Esophagus squamous epithelium (tissue), 5 donors: ENCODE data around the gene STARD7. TPM values are rescaled to one million over a fixed set of nuclear protein-coding genes. Genes with fewer than 3 reads are reported as not detected.

Experiments used
- DNase-seq: peaks from one replicate; lab custom pipeline; 2025; lab: John Stamatoyannopoulos, UW
- H3K27ac ChIP-seq, 4 donors: fragments of 200-600 bp; sonication (generic); one replicate each; pipeline ENCODE4 v1.5.1; 2016 to 2019; ENCODE audit warnings: mild to moderate bottlenecking in 1 of 4
- H3K27me3 ChIP-seq, 4 donors: fragments of 200-600 bp; sonication (generic); 1 replicate in 3 of 4; 2 replicates in 1 of 4; pipeline versions ENCODE4 v1.5.1 to v1.6.0; 2017 to 2021; ENCODE audit warnings: antibody characterized with exemption in 1 of 4
- H3K36me3 ChIP-seq, 3 donors: fragments of 200-600 bp; sonication (generic); one replicate each; pipeline ENCODE4 v1.5.1; 2016 to 2019
- H3K4me1 ChIP-seq, 3 donors: fragments of 200-600 bp; sonication (generic); one replicate each; pipeline ENCODE4 v1.5.1; 2017 to 2019
- H3K4me3 ChIP-seq, 4 donors: fragments of 200-600 bp; sonication (generic); 1 replicate in 3 of 4; 2 replicates in 1 of 4; pipeline ENCODE4 v1.5.1; 2016 to 2019; ENCODE audit warnings: mild to moderate bottlenecking in 2 of 4, moderate library complexity in 1 of 4
- H3K9me3 ChIP-seq, 3 donors: fragments of 200-600 bp; sonication (generic); one replicate each; pipeline ENCODE4 v1.5.1; 2016 to 2019
- POLR2A ChIP-seq, 4 donors: fragments of 450-650 bp; IDR thresholded peaks; one replicate each; pipeline ENCODE4 v1.6.1; 2017; ENCODE audit warnings: antibody characterized with exemption in 4 of 4, mild to moderate bottlenecking in 4 of 4, moderate library complexity in 3 of 4
- WGBS, 2 donors: methylation state at CpG; one replicate each; pipeline ENCODE4 v1.1.5; 2018; 5-methylcytosine and 5-hydroxymethylcytosine counted together
- intact Hi-C: fragments of 100-400 bp; cut with DNase I; formaldehyde crosslinking; loops from one replicate; pipeline ENCODE4 v1.15.0; 2022
- total RNA-seq, 4 donors: library from RNA; depleted of rRNA; stranded (reverse); fragments of >200 nt; gene quantifications; one replicate each; pipeline ENCODE4 v1.1.0, GENCODE V29; 2016
- TF ChIP-seq, protein P1 (sequence below), 6 experiments: fragments of 450-650 bp in 4 of 6; fragments of 200-600 bp in 2 of 6; sonication (generic) in 2 of 6; IDR thresholded peaks; one replicate each; pipeline ENCODE4 v1.5.1; 2016 to 2019; ENCODE audit warnings: antibody characterized with exemption in 6 of 6, mild to moderate bottlenecking in 4 of 6, moderate library complexity in 4 of 6
- donor health status: DM: yes; HTN: yes; CAD: no.

The STARD7 gene
- total RNA-seq, 4 donors from 2014 or later, result 84.2 to 137 (median 111) TPM

DNA sequence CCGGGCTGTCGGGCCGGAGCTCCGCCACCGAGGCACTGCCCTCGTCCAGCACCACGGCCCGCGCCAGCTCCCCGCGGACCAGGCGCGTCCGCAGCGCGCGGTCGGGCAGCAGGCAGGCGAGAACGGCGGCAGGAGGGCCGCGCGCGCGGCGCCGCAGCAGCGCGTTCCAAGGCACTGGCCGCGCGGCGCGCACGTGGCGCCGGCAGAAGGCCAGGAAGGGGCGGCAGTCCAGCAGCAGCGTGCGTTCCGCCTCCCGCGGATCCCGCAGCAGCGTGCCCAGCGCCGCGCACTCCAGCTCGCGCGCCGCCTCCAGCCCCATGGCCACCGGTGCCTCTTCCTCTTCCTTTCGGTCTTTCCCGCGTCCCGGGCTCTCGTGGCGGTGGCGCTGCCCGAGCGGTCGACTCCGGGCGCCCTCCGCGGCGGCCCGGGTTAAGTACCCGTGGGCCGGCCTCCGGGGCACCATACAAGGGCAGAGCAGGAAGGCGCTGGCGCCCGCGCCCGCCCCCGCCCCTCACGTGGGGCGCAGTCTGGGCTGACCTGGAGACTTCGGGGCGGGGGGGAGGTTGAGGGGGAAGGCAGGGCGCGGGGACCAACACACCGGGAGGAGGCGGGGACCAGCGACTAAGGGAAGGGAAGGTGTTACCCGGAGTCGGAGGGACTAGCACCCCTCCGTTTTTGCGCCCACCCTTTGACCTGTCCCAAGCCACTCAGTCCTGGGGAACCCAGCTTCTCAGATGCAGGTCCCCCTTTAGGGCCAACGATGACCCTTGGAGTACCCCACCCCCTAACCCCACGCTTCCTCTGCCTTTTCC, 63.4 kb downstream of the STARD7 start, which contains the start of gene DUSP2:
TSS of gene DUSP2 (minus strand) at position 405 of the 812 bp plus-strand sequence. CDS start at position 319, 86 bp downstream.
- TF ChIP-seq, protein P1, sequence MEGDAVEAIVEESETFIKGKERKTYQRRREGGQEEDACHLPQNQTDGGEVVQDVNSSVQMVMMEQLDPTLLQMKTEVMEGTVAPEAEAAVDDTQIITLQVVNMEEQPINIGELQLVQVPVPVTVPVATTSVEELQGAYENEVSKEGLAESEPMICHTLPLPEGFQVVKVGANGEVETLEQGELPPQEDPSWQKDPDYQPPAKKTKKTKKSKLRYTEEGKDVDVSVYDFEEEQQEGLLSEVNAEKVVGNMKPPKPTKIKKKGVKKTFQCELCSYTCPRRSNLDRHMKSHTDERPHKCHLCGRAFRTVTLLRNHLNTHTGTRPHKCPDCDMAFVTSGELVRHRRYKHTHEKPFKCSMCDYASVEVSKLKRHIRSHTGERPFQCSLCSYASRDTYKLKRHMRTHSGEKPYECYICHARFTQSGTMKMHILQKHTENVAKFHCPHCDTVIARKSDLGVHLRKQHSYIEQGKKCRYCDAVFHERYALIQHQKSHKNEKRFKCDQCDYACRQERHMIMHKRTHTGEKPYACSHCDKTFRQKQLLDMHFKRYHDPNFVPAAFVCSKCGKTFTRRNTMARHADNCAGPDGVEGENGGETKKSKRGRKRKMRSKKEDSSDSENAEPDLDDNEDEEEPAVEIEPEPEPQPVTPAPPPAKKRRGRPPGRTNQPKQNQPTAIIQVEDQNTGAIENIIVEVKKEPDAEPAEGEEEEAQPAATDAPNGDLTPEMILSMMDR (IDR thresholded peaks at IDR 0.05), result no peak
- TF ChIP-seq POLR2A (IDR thresholded peaks at IDR 0.05), result peak in 2 of 4 donors; percentile 56 to 85
- intact Hi-C loops, result no loop called here
- Histone ChIP-seq H3K9me3 (no peaks in the 10 kb centered on the region), H3K36me3 (no peaks in the 10 kb centered on the region), H3K4me3 (peak within 1 kb of the TSS; percentile 50 to 82 (median 62)), H3K4me1 (peaks cover 16 to 62% (median 16%) of the 10 kb centered on the region in 3 donors), H3K27ac (peak within 1 kb of the TSS; percentile 55 to 75 (median 64)), H3K27me3 (no peaks in the 10 kb centered on the region)
- DNase-seq, result peak; percentile 48
- WGBS, 2 donors, result 13 to 46% methylated on average over 2 to 8 of the region's 94 CpGs

- Histone ChIP-seq H3K9me3 (no peaks in the 10 kb centered on the region), H3K36me3 (no peaks in the 10 kb centered on the region), H3K4me3 (peak overlapping the region; percentile 50 to 82 (median 62)), H3K4me1 (peaks cover 16 to 64% (median 16%) of the 10 kb centered on the region in 3 donors), H3K27ac (peak overlapping the region; percentile 49 to 75 (median 59)), H3K27me3 (no peaks in the 10 kb centered on the region)
- TF ChIP-seq, protein P1 (IDR thresholded peaks at IDR 0.05), result no peak
- no peak for TF ChIP-seq POLR2A (IDR thresholded peaks at IDR 0.05)
- WGBS, 2 donors, result 2 to 5% methylated on average over 9 to 18 of the region's 35 CpGs
- intact Hi-C loops, result no loop called here
- no peak for DNase-seq
Observed at GRCh38 chr2:96144481-96145035, 64.1 kb downstream of the STARD7 start.

GRCh38 chr2:96143848-96144480, 64.7 kb downstream of the STARD7 start:
- 57 to 70% methylated on average over 3 to 14 of the region's 23 CpGs for WGBS, 2 donors
- no peak for TF ChIP-seq POLR2A (IDR thresholded peaks at IDR 0.05)
- TF ChIP-seq, protein P1 (IDR thresholded peaks at IDR 0.05), result peak in 3 of 6 experiments; percentile 34 to 55 (median 39)
- Histone ChIP-seq H3K27me3 (no peaks in the 10 kb centered on the region), H3K4me1 (peaks cover 15 to 68% (median 16%) of the 10 kb centered on the region in 3 donors), H3K36me3 (no peaks in the 10 kb centered on the region), H3K4me3 (peak overlapping the region; percentile 50 to 82 (median 62)), H3K9me3 (no peaks in the 10 kb centered on the region), H3K27ac (peak overlapping the region in 1 of 4 donors; percentile 49)
- intact Hi-C loops, result no loop called here
- no peak for DNase-seq

GRCh38 chr2:96143231-96143847, 65.3 kb downstream of the STARD7 start:
- H3K4me3 ChIP-seq, result peak overlapping the region in 3 of 4 donors; percentile 54 to 82 (median 69)
- H3K27me3 ChIP-seq, result peaks cover 0 to 1% (median 0%) of the 10 kb centered on the region in 4 donors
- no peak for DNase-seq
- H3K9me3 ChIP-seq, result no peaks in the 10 kb centered on the region
- no peak overlapping the region for H3K27ac ChIP-seq
- no peaks in the 10 kb centered on the region for H3K36me3 ChIP-seq
- H3K4me1 ChIP-seq, result peaks cover 10 to 68% (median 11%) of the 10 kb centered on the region in 3 donors
- 61 to 73% methylated on average over 2 to 4 of the region's 10 CpGs for WGBS, 2 donors
- intact Hi-C loops, result no loop called here
- no peak for TF ChIP-seq POLR2A (IDR thresholded peaks at IDR 0.05)
- TF ChIP-seq, protein P1 (IDR thresholded peaks at IDR 0.05), result no peak
